ENCODE measurements around the gene DLGAP1. TPM values are rescaled to one million over a fixed set of nuclear protein-coding genes. Genes with fewer than 3 reads are reported as not detected.

The DLGAP1 gene
- total RNA-seq, 1 donor from 2014 or later = 5.4 TPM

DNA sequence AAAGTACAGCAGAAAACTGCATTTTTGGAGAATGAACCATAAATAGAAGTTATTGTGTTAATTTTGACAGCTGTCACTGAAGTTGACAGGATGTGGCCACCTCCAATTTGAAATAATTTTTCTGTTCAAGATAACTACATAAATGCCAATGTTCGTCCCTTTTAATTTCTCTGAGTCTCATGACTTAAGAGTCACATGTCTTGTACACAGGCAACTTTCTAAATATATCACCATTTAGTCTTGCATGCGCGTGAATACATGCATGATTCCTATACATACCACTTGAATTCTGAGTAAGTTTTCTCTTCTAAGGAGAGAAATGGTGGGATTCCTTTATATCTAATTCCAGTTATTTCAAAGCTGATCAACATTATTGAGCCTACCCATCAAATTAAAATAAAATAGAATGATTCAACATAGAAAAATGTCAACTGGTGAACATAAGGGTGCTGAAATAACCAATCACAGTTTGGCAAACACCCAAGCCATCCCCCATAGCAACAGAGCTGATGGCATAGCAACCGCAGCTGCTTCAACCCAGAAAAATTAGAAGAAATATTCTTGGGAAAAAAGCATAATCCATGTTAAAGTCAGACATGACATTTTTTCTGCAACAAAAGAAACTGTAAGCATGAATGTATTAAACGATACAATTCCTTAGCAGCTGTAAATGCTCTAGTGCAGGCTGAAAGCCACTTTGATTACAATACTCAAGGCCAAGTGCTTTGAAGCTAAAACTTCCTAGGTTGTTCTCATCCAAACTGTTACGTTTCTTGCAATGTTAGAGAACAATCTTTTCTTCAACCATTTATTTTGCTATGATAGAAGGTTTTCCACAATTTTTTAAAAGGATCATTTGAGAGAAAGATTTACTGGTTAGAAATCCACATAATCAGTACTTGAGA lies 282.7 kb downstream of the DLGAP1 start:
- Histone ChIP-seq H3K4me1 (no peaks in the 10 kb centered on the region), H3K27me3 (no peaks in the 10 kb centered on the region), H3K36me3 (no peaks in the 10 kb centered on the region), H3K4me3 (no peak overlapping the region), H3K9me3 (no peaks in the 10 kb centered on the region), H3K27ac (no peak overlapping the region)
- no peak for TF ChIP-seq CTCF (IDR thresholded peaks at IDR 0.05)
- DNase-seq = no peak
- ATAC-seq = no peak
- intact Hi-C loops (cut with DNase I) = no loop called here

DNA sequence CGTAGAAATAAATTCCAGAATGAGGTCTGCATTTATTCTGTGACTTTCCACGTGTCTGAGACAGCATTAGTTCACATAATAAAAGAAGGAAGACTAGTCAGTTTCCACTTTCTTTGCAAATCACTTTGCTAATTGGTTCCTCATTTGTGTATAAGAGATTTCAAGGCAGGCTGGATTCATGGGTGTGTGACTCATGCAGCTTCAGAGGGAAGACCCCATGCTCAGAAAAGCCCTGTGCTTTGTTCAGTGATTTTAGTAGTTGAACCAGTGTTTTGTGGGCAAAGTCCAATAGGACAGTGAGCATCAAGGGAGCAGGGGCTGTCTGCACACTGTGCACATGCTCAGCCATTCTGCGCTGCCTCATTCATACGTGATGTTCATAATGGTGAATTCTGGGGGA lies 297.8 kb downstream of the DLGAP1 start:
- intact Hi-C loops (cut with DNase I) = no loop called here
- TF ChIP-seq CTCF (IDR thresholded peaks at IDR 0.05) = no peak
- ATAC-seq = no peak

DNA sequence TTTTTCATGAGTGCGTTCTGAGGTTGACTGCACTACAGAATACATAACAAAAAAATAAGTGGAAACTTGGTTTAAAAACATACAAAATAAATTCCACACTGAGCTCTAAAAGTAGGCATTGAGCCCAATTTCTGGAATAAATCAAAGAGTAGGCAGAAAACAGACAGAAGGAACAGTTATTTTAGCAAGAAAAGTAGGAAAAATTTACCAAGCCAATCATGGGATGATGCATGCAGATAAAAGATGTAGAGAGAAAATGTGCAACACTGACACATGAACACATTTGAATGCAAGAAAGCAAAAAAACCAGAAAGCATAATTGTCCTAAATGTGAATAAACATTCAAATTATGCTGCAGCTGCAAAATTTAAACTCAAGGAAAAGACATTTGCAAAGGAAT lies 308.3 kb downstream of the DLGAP1 start:
- no peaks in the 10 kb centered on the region for H3K9me3 ChIP-seq
- no peak for TF ChIP-seq CTCF (IDR thresholded peaks at IDR 0.05)

More for the DNA sequence above, 297.8 kb downstream of the DLGAP1 start:
- H3K36me3 ChIP-seq = no peaks in the 10 kb centered on the region
- no peaks in the 10 kb centered on the region for H3K4me1 ChIP-seq
- no peak for DNase-seq
- H3K27ac ChIP-seq = no peak overlapping the region
- no peaks in the 10 kb centered on the region for H3K9me3 ChIP-seq
- no peaks in the 10 kb centered on the region for H3K27me3 ChIP-seq
- H3K4me3 ChIP-seq = no peak overlapping the region

GRCh38 chr18:4144201-4144600 lies 310.9 kb downstream of the DLGAP1 start:
- DNase-seq = no peak
- no peak for ATAC-seq
- Histone ChIP-seq H3K27me3 (no peaks in the 10 kb centered on the region), H3K4me3 (no peak overlapping the region), H3K27ac (no peak overlapping the region), H3K9me3 (no peaks in the 10 kb centered on the region), H3K36me3 (no peaks in the 10 kb centered on the region), H3K4me1 (no peaks in the 10 kb centered on the region)
- intact Hi-C loops (cut with DNase I) = no loop called here
- no peak for TF ChIP-seq CTCF (IDR thresholded peaks at IDR 0.05)

More for the DNA sequence above, 308.3 kb downstream of the DLGAP1 start:
- Histone ChIP-seq H3K4me3 (no peak overlapping the region), H3K36me3 (no peaks in the 10 kb centered on the region), H3K27me3 (no peaks in the 10 kb centered on the region), H3K27ac (no peak overlapping the region), H3K4me1 (no peaks in the 10 kb centered on the region)
- DNase-seq (no peak), ATAC-seq (no peak)
- intact Hi-C loops (cut with DNase I) = no loop called here

GRCh38 chr18:4143585-4143984 lies 311.5 kb downstream of the DLGAP1 start:
- Histone ChIP-seq H3K9me3 (no peaks in the 10 kb centered on the region), H3K36me3 (no peaks in the 10 kb centered on the region), H3K27me3 (no peaks in the 10 kb centered on the region), H3K4me3 (no peak overlapping the region), H3K27ac (no peak overlapping the region), H3K4me1 (no peaks in the 10 kb centered on the region)
- intact Hi-C loops (cut with DNase I) = no loop called here
- TF ChIP-seq CTCF (IDR thresholded peaks at IDR 0.05) = no peak
- ATAC-seq (no peak), DNase-seq (no peak)
